H1 (cell line): Measurements from ENCODE around the gene PTPN21. TPM values are rescaled to one million over a fixed set of nuclear protein-coding genes. Genes with fewer than 3 reads are reported as not detected.

Source experiments
- CTCF ChIA-PET: fragments of 300-600 bp; sonication (Branson Sonifier 250); formaldehyde crosslinking; loops from one replicate; lab custom pipeline; 2021; ENCODE audit not compliant: partially characterized antibody; lab: Charles Lee
- POLR2A ChIA-PET: fragments of 300-600 bp; sonication (Branson Sonifier 250); formaldehyde crosslinking; loops from one replicate; lab custom pipeline; 2021; ENCODE audit warnings: inconsistent platforms; ENCODE audit not compliant: partially characterized antibody; lab: Charles Lee
- DNase-seq, 2 experiments: peaks; one replicate each; pipeline versions ENCODE4 v3.0.0 to v3.0.0-alpha.2; 2010 to 2022; ENCODE audit warnings: low spot score in 2 of 2, low read depth in 1 of 2, mixed read lengths in 1 of 2
- FAIRE-seq: peaks from 2 replicates; lab custom pipeline; 2011; peaks lifted over from hg19 to GRCh38; lab: Jason Lieb, UNC
- H2AFZ ChIP-seq: 2 replicates; pipeline ENCODE4 v1.8.1; 2012; ENCODE audit warnings: low read length, inconsistent platforms
- H2AK5ac ChIP-seq: 2 replicates; pipeline ENCODE4 v1.6.1; 2013; ENCODE audit warnings: low read depth, low read length
- H2BK120ac ChIP-seq: replicated peaks from 2 replicates; pipeline ENCODE3; 2013; ENCODE audit warnings: low read depth, low read length, inconsistent platforms
- H2BK12ac ChIP-seq: 2 replicates; pipeline ENCODE4 v1.6.1; 2013; ENCODE audit warnings: low read depth, low read length
- H2BK15ac ChIP-seq: 2 replicates; pipeline ENCODE4 v1.6.1; 2013; ENCODE audit warnings: low read length
- H2BK20ac ChIP-seq: 2 replicates; pipeline ENCODE4 v1.6.1; 2013; ENCODE audit warnings: low read length
- H2BK5ac ChIP-seq: 2 replicates; pipeline ENCODE4 v1.6.1; 2013; ENCODE audit warnings: low read depth, low read length
- H3K14ac ChIP-seq: 2 replicates; pipeline ENCODE4 v1.6.1; 2013; ENCODE audit warnings: inconsistent platforms; ENCODE audit not compliant: insufficient read length
- H3K18ac ChIP-seq: 2 replicates; pipeline ENCODE4 v1.6.1; 2013; ENCODE audit warnings: low read length; ENCODE audit errors: extremely low read depth
- H3K23ac ChIP-seq: 2 replicates; pipeline ENCODE4 v1.6.1; 2013; ENCODE audit warnings: inconsistent platforms; ENCODE audit not compliant: insufficient read length
- H3K23me2 ChIP-seq: 2 replicates; pipeline ENCODE4 v1.6.1; 2013; ENCODE audit warnings: low read depth, low read length
- H3K27ac ChIP-seq: 2 replicates; pipeline ENCODE4 v1.6.1; 2011; ENCODE audit warnings: low read depth, low read length, inconsistent platforms
- H3K27me3 ChIP-seq, 4 experiments: replicated peaks in 1 of 4; 1 replicate in 1 of 4; 2 replicates in 3 of 4; pipeline versions ENCODE4 v1.6.1 to v1.8.1; 2011 to 2013; ENCODE audit warnings: low read length in 3 of 4, mild to moderate bottlenecking in 3 of 4, inconsistent platforms in 2 of 4, mixed read lengths in 2 of 4, moderate library complexity in 1 of 4; ENCODE audit not compliant: control insufficient read depth in 3 of 4, insufficient read depth in 3 of 4; ENCODE audit errors: extremely low read depth in 1 of 4
- H3K36me3 ChIP-seq, 4 experiments: 2 replicates each; pipeline versions ENCODE4 v1.6.1 to v1.8.1; 2011 to 2013; ENCODE audit warnings: mild to moderate bottlenecking in 4 of 4, low read length in 3 of 4, moderate library complexity in 2 of 4, control low read depth in 1 of 4, inconsistent platforms in 1 of 4; ENCODE audit not compliant: insufficient read depth in 4 of 4, control insufficient read depth in 2 of 4
- H3K4ac ChIP-seq: replicated peaks from 2 replicates; pipeline ENCODE3; 2013; ENCODE audit warnings: low read length, low read depth, mixed read lengths, inconsistent platforms; ENCODE audit not compliant: insufficient read length
- H3K4me1 ChIP-seq, 4 experiments: replicated peaks in 1 of 4; 1 replicate in 1 of 4; 2 replicates in 3 of 4; pipeline versions ENCODE4 v1.6.1 to v1.8.1; 2011 to 2013; ENCODE audit warnings: low read length in 3 of 4, inconsistent platforms in 2 of 4, mixed read lengths in 1 of 4; ENCODE audit not compliant: insufficient read depth in 4 of 4, control insufficient read depth in 3 of 4
- H3K4me2 ChIP-seq, 2 experiments: 2 replicates each; pipeline versions ENCODE4 v1.6.1 to v1.8.1; 2011 to 2013; ENCODE audit warnings: low read depth in 2 of 2, low read length in 2 of 2, control low read depth in 1 of 2, inconsistent platforms in 1 of 2, mild to moderate bottlenecking in 1 of 2; ENCODE audit not compliant: insufficient read depth in 1 of 2
- H3K4me3 ChIP-seq, 4 experiments: fragments of 200-600, 300-600 bp in 1 of 4; sonication (generic), shearing (Covaris generic), sonication (Bioruptor Twin) in 1 of 4; 2 replicates each; pipeline versions ENCODE4 v1.5.1 to v1.8.1; 2011 to 2016; ENCODE audit warnings: low read length in 4 of 4, low read depth in 3 of 4, control low read depth in 2 of 4, inconsistent platforms in 2 of 4, mild to moderate bottlenecking in 2 of 4, mixed read lengths in 1 of 4, moderate library complexity in 1 of 4; ENCODE audit not compliant: insufficient read depth in 2 of 4; ENCODE audit errors: extremely low read depth in 1 of 4
- H3K56ac ChIP-seq: replicated peaks from 2 replicates; pipeline ENCODE3; 2013; ENCODE audit warnings: low read depth, mild to moderate bottlenecking, mixed read lengths, low read length, inconsistent platforms; ENCODE audit not compliant: insufficient read length
- H3K79me1 ChIP-seq: 2 replicates; pipeline ENCODE4 v1.6.1; 2013; ENCODE audit warnings: low read depth, low read length, control low read depth
- H3K79me2 ChIP-seq, 2 experiments: 2 replicates each; pipeline versions ENCODE4 v1.6.1 to v1.8.1; 2012 to 2013; ENCODE audit warnings: low read length in 2 of 2, mild to moderate bottlenecking in 2 of 2, inconsistent platforms in 1 of 2; ENCODE audit not compliant: insufficient read depth in 2 of 2, control insufficient read depth in 1 of 2
- H3K9ac ChIP-seq, 4 experiments: replicated peaks in 1 of 4; 1 replicate in 1 of 4; 2 replicates in 3 of 4; pipeline versions ENCODE4 v1.6.1 to v1.8.1; 2011 to 2013; ENCODE audit warnings: low read depth in 3 of 4, low read length in 3 of 4, control low read depth in 2 of 4, mild to moderate bottlenecking in 2 of 4, moderate library complexity in 2 of 4, inconsistent platforms in 1 of 4; ENCODE audit errors: extremely low read depth in 1 of 4
- H3K9me3 ChIP-seq, 2 experiments: 2 replicates each; pipeline versions ENCODE4 v1.6.1 to v1.8.1; 2012 to 2013; ENCODE audit warnings: mild to moderate bottlenecking in 2 of 2, moderate library complexity in 2 of 2, control low read depth in 1 of 2, inconsistent platforms in 1 of 2, low read depth in 1 of 2, low read length in 1 of 2, mixed read lengths in 1 of 2; ENCODE audit not compliant: insufficient read depth in 2 of 2
- H4K20me1 ChIP-seq, 2 experiments: replicated peaks in 1 of 2; 2 replicates each; pipeline versions ENCODE3 to v1.8.1; 2011 to 2013; ENCODE audit warnings: inconsistent platforms in 2 of 2, low read length in 2 of 2, mild to moderate bottlenecking in 1 of 2; ENCODE audit not compliant: insufficient read depth in 2 of 2, control insufficient read depth in 1 of 2
- H4K5ac ChIP-seq: 2 replicates; pipeline ENCODE4 v1.6.1; 2013; ENCODE audit warnings: low read length, low read depth, mixed read lengths, inconsistent platforms; ENCODE audit not compliant: insufficient read length
- H4K8ac ChIP-seq: 2 replicates; pipeline ENCODE4 v1.8.0; 2013; ENCODE audit warnings: mild to moderate bottlenecking, moderate library complexity, low read length, inconsistent platforms; ENCODE audit not compliant: insufficient read depth; ENCODE audit errors: extremely low read depth
- H4K91ac ChIP-seq: replicated peaks from 2 replicates; pipeline ENCODE3; 2013; ENCODE audit warnings: low read length, mixed read lengths, inconsistent platforms; ENCODE audit not compliant: insufficient read length
- EZH2 ChIP-seq: fragments of 200-600 bp; sonication (generic); IDR thresholded peaks from 2 replicates; pipeline ENCODE4 v1.7.1; 2012; ENCODE audit warnings: low read depth, mild to moderate bottlenecking, moderate library complexity, low read length, inconsistent platforms; ENCODE audit not compliant: severe bottlenecking
- WGBS, 2 experiments: shearing (Covaris generic) in 1 of 2; methylation state at CpG; one replicate each; pipeline versions ENCODE4 v1.1.6 to v1.1.7; 2013 to 2015; ENCODE audit warnings: low lambda C conversion rate in 2 of 2, mixed read lengths in 2 of 2, inconsistent platforms in 1 of 2, low coverage in 1 of 2, missing lambda C conversion rate in 1 of 2; ENCODE audit not compliant: insufficient replicate concordance in 2 of 2, insufficient coverage in 1 of 2, insufficient read length in 1 of 2; ENCODE audit errors: extremely low coverage in 1 of 2, missing lambda C conversion rate in 1 of 2; 5-methylcytosine and 5-hydroxymethylcytosine counted together
- polyA plus RNA-seq, 7 experiments: library from polyadenylated mRNA; depleted of rRNA in 3 of 7; stranded (reverse) in 5 of 7; unstranded in 2 of 7; fragments of >200 nt in 5 of 7; fragments of 200-250 nt in 2 of 7; gene quantifications; 1 replicate in 5 of 7; 2 replicates in 1 of 7; 4 replicates in 1 of 7; pipeline versions ENCODE4 v1.2.1 to v1.2.3, GENCODE V29; 2011 to 2013; ENCODE audit warnings: missing spikeins in 2 of 7, mixed read lengths in 2 of 7
- total RNA-seq: library from RNA; stranded (reverse); fragmentation: NEBNext Ultra II Directional; extraction: Animal tissue kit (Norgen Biotek cat#: 25700); gene quantifications from 2 replicates; pipeline ENCODE4 v1.2.1, GENCODE V29; 2021

The PTPN21 gene
- total and polyA plus RNA-seq, 2 of the 8 experiments (the other 6 are each of a cell fraction or from before 2014, with no cell fraction given), result 6.5 to 16.1 TPM

- no peak overlapping the region for H4K8ac ChIP-seq
- no peak overlapping the region for H3K9ac ChIP-seq
- H2BK12ac ChIP-seq, result no peak overlapping the region
- no peak overlapping the region for H2BK120ac ChIP-seq
- CTCF ChIA-PET, result no interaction called here
- H3K4me1 ChIP-seq, result peaks cover 5 to 15% (median 9%) of the 10 kb centered on the region in 4 experiments; a peak in 6 of 7 replicates
- no peak overlapping the region for H3K27ac ChIP-seq
- no peaks in the 10 kb centered on the region for H3K9me3 ChIP-seq
- no peak overlapping the region for H3K23ac ChIP-seq
- H3K18ac ChIP-seq, result no peak overlapping the region
- no peak overlapping the region for H2AK5ac ChIP-seq
- WGBS, 2 experiments, result 97% methylated on average over 22 of the region's 36 CpGs; no CpG with 5 or more reads in 1 of the 2 experiments
- no peak overlapping the region; the same call in 1 of the 2 replicates for H2BK5ac ChIP-seq
- H3K4me3 ChIP-seq, result no peak overlapping the region
- TF ChIP-seq EZH2, result no peak
- H2BK20ac ChIP-seq, result no peak overlapping the region
- no peak overlapping the region for H3K56ac ChIP-seq
- no peaks in the 10 kb centered on the region for H4K20me1 ChIP-seq
- no peak for DNase-seq
- 0 out of 4 replicates have a peak, but pooled peaks cover 0 to 2% of the 10 kb centered on the region in 2 experiments for H3K79me2 ChIP-seq
- no peaks in the 10 kb centered on the region for H3K79me1 ChIP-seq
- H3K4ac ChIP-seq, result no peak overlapping the region
- no peak overlapping the region for H3K4me2 ChIP-seq
- H3K23me2 ChIP-seq, result no peaks in the 10 kb centered on the region; the same call in 1 of the 2 replicates
- no peak overlapping the region for H4K5ac ChIP-seq
- no peak overlapping the region for H2BK15ac ChIP-seq
- POLR2A ChIA-PET, result no interaction called here
- no peak overlapping the region for H3K14ac ChIP-seq
- H3K36me3 ChIP-seq, result peaks cover 2 to 20% (median 11%) of the 10 kb centered on the region in 4 experiments; a peak in 7 of 8 replicates
- no peak overlapping the region for H4K91ac ChIP-seq
- H2AFZ ChIP-seq, result no peak overlapping the region
- FAIRE-seq, result no peak
- H3K27me3 ChIP-seq, result no peaks in the 10 kb centered on the region
Measured at GRCh38 chr14:88478931-88479330, 75.9 kb downstream of the PTPN21 start.
